Upper lobe of right lung (tissue), 1 donor: Measurements from ENCODE around the gene PTOV1. TPM values are rescaled to one million over a fixed set of nuclear protein-coding genes. Genes with fewer than 3 reads are reported as not detected.

ENCODE experiments used
- ATAC-seq: fragments of 200-7000 bp; cut with Tn5 transposase; one replicate; pipeline ENCODE4 v1.9.1; 2020; ENCODE audit warnings: mild to moderate bottlenecking, moderate library complexity
- DNase-seq: peaks from one replicate; pipeline ENCODE4 v3.0.0-alpha.2; 2020
- H3K27ac ChIP-seq: fragments of 200-600 bp; one replicate; pipeline ENCODE4 v1.8.0; 2022
- H3K27me3 ChIP-seq: fragments of 200-600 bp; one replicate; pipeline ENCODE4 v1.8.0; 2022; ENCODE audit warnings: mild to moderate bottlenecking
- H3K36me3 ChIP-seq: fragments of 200-600 bp; one replicate; pipeline ENCODE4 v1.8.0; 2022
- H3K4me1 ChIP-seq: fragments of 200-600 bp; one replicate; pipeline ENCODE4 v1.8.0; 2022
- H3K4me3 ChIP-seq: fragments of 200-600 bp; one replicate; pipeline ENCODE4 v1.8.0; 2022; ENCODE audit warnings: mild to moderate bottlenecking
- H3K9me3 ChIP-seq: fragments of 200-600 bp; one replicate; pipeline ENCODE4 v1.8.0; 2022
- CTCF ChIP-seq: fragments of 200-600 bp; IDR thresholded peaks from one replicate; pipeline ENCODE4 v1.8.0; 2022; ENCODE audit warnings: antibody characterized with exemption
- intact Hi-C: fragments of 100-400 bp; cut with DNase I; formaldehyde crosslinking; loops from one replicate; pipeline ENCODE4 v1.11.0; 2022
- total RNA-seq: library from RNA; stranded (reverse); fragmentation: NEBNext Ultra II Directional; extraction: Animal tissue kit (Norgen Biotek cat#: 25700); gene quantifications from one replicate; pipeline ENCODE4 v1.2.1, GENCODE V29; 2021
- donor health status: DM: no; HTN: yes; CAD: no; lungs with severe emphysema.

Gene PTOV1
- total RNA-seq, 1 donor from 2014 or later: 104 TPM

GRCh38 chr19:49857061-49857837 lies 6.3 kb downstream of the PTOV1 start:
- Histone ChIP-seq H3K27ac (no peak overlapping the region), H3K4me3 (no peak overlapping the region), H3K36me3 (peaks cover 61% of the 10 kb centered on the region), H3K9me3 (no peaks in the 10 kb centered on the region), H3K27me3 (no peaks in the 10 kb centered on the region), H3K4me1 (peaks cover 8% of the 10 kb centered on the region)
- intact Hi-C loops: no loop called here
- TF ChIP-seq CTCF: no peak
- ATAC-seq (no peak), DNase-seq (peak; percentile 61)

GRCh38 chr19:49857838-49858087 lies 6.8 kb downstream of the PTOV1 start:
- H3K36me3 ChIP-seq: peaks cover 62% of the 10 kb centered on the region
- no peak overlapping the region for H3K4me3 ChIP-seq
- no peak for TF ChIP-seq CTCF
- H3K27me3 ChIP-seq: no peaks in the 10 kb centered on the region
- intact Hi-C loops: no loop called here
- ATAC-seq (no peak), DNase-seq (peak; percentile 63)
- H3K27ac ChIP-seq: no peak overlapping the region
- H3K9me3 ChIP-seq: no peaks in the 10 kb centered on the region
- peaks cover 3% of the 10 kb centered on the region for H3K4me1 ChIP-seq

- no peak for TF ChIP-seq CTCF
- Histone ChIP-seq H3K4me1 (no peaks in the 10 kb centered on the region), H3K36me3 (peaks cover 67% of the 10 kb centered on the region), H3K4me3 (no peak overlapping the region), H3K27me3 (no peaks in the 10 kb centered on the region), H3K9me3 (no peaks in the 10 kb centered on the region), H3K27ac (no peak overlapping the region)
- intact Hi-C loops: no loop called here
- no peak for DNase-seq
- no peak for ATAC-seq
Observed at GRCh38 chr19:49858088-49858985, 7.4 kb downstream of the PTOV1 start.

- Histone ChIP-seq H3K27me3 (no peaks in the 10 kb centered on the region), H3K9me3 (no peaks in the 10 kb centered on the region), H3K36me3 (peaks cover 76% of the 10 kb centered on the region), H3K27ac (no peak overlapping the region), H3K4me3 (no peak overlapping the region), H3K4me1 (no peaks in the 10 kb centered on the region)
- intact Hi-C loops: no loop called here
- TF ChIP-seq CTCF: no peak
- ATAC-seq (no peak), DNase-seq (no peak)
Observed at GRCh38 chr19:49859682-49860335, 8.8 kb downstream of the PTOV1 start.

- H3K9me3 ChIP-seq: no peaks in the 10 kb centered on the region
- no peak for TF ChIP-seq CTCF
- no peaks in the 10 kb centered on the region for H3K27me3 ChIP-seq
- peaks cover 72% of the 10 kb centered on the region for H3K36me3 ChIP-seq
- DNase-seq (no peak), ATAC-seq (no peak)
- no peak overlapping the region for H3K27ac ChIP-seq
- intact Hi-C loops: no loop called here
- H3K4me3 ChIP-seq: no peak overlapping the region
- peaks cover under 1% of the 10 kb centered on the region for H3K4me1 ChIP-seq
Observed at GRCh38 chr19:49860336-49861102, 9.6 kb downstream of the PTOV1 start.
